Osteoblast (primary cell): ENCODE measurements around the gene DIPK1C. TPM values are rescaled to one million over a fixed set of nuclear protein-coding genes. Genes with fewer than 3 reads are reported as not detected.

Experiments
- DNase-seq: peaks from one replicate; pipeline ENCODE4 v3.0.0; 2011; ENCODE audit warnings: low spot score, mixed read lengths; ENCODE audit not compliant: insufficient read length; ENCODE audit errors: missing footprints
- H2AFZ ChIP-seq: 2 replicates; pipeline ENCODE4 v1.6.0; 2011; ENCODE audit warnings: mild to moderate bottlenecking, low read length
- H3K27ac ChIP-seq: 2 replicates; pipeline ENCODE4 v1.5.1; 2011; ENCODE audit warnings: mild to moderate bottlenecking, low read depth, low read length, moderate library complexity
- H3K27me3 ChIP-seq: 2 replicates; pipeline ENCODE4 v1.6.0; 2012; ENCODE audit warnings: mild to moderate bottlenecking, control low read depth, inconsistent platforms, low read length, moderate library complexity; ENCODE audit not compliant: insufficient read depth
- H3K36me3 ChIP-seq: 2 replicates; pipeline ENCODE4 v1.5.1; 2011; ENCODE audit warnings: mild to moderate bottlenecking, low read length, control low read depth, moderate library complexity; ENCODE audit not compliant: insufficient read depth
- H3K4me1 ChIP-seq: 2 replicates; pipeline ENCODE4 v1.5.1; 2011; ENCODE audit warnings: mild to moderate bottlenecking, low read length, control low read depth, moderate library complexity; ENCODE audit not compliant: insufficient read depth
- H3K4me2 ChIP-seq: 2 replicates; pipeline ENCODE4 v1.6.0; 2011; ENCODE audit warnings: mild to moderate bottlenecking, low read length; ENCODE audit not compliant: insufficient read depth
- H3K4me3 ChIP-seq: fragments of 200-600 bp; sonication (generic); 3 replicates; pipeline ENCODE4 v1.5.1; 2012; ENCODE audit warnings: mild to moderate bottlenecking, low read length, inconsistent platforms; ENCODE audit not compliant: insufficient read depth
- H3K79me2 ChIP-seq: 2 replicates; pipeline ENCODE4 v1.6.0; 2012; ENCODE audit warnings: mild to moderate bottlenecking, low read length, control low read depth, inconsistent platforms; ENCODE audit not compliant: insufficient read depth
- H3K9me3 ChIP-seq: 2 replicates; pipeline ENCODE4 v1.5.1; 2011; ENCODE audit warnings: low read depth, low read length, control low read depth
- H4K20me1 ChIP-seq: 2 replicates; pipeline ENCODE4 v1.6.0; 2012; ENCODE audit warnings: mild to moderate bottlenecking, low read length, control low read depth; ENCODE audit not compliant: insufficient read depth
- total RNA-seq: library from RNA; depleted of rRNA; stranded (reverse); fragments of >200 nt; gene quantifications from 2 replicates; pipeline ENCODE4 v1.2.3, GENCODE V29; 2012
- TF ChIP-seq, protein P1 (sequence below): IDR thresholded peaks from 2 replicates; pipeline ENCODE4 v1.5.1; 2011; ENCODE audit warnings: mild to moderate bottlenecking, low read depth, low read length, moderate library complexity; ENCODE audit errors: extremely low read depth

DIPK1C gene
- total RNA-seq, 1 donor, result not detected

DNA sequence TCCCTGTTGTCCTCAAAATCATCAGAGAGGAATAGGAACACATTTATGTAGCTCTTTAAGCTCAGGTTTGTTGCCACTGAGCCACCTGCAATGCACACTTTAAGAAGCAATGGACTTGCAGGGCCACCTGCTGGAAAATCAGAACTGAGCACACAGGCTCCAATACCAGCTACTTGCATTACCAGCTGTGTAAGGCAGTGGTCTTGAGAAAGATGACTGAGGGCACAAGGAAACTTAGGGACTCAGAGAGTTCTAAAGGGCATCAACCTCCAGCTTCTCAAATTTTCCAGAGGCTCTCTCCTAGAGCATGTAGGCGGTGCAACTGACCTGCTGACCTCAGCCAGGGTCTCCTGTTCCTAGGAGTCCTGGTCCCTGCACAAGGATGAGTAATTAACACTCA is 36.6 kb upstream of the DIPK1C start:
- TF ChIP-seq, protein P1, sequence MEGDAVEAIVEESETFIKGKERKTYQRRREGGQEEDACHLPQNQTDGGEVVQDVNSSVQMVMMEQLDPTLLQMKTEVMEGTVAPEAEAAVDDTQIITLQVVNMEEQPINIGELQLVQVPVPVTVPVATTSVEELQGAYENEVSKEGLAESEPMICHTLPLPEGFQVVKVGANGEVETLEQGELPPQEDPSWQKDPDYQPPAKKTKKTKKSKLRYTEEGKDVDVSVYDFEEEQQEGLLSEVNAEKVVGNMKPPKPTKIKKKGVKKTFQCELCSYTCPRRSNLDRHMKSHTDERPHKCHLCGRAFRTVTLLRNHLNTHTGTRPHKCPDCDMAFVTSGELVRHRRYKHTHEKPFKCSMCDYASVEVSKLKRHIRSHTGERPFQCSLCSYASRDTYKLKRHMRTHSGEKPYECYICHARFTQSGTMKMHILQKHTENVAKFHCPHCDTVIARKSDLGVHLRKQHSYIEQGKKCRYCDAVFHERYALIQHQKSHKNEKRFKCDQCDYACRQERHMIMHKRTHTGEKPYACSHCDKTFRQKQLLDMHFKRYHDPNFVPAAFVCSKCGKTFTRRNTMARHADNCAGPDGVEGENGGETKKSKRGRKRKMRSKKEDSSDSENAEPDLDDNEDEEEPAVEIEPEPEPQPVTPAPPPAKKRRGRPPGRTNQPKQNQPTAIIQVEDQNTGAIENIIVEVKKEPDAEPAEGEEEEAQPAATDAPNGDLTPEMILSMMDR, result peak; percentile 64
- no peak for DNase-seq

GRCh38 chr18:74492259-74492658 is 35.2 kb upstream of the DIPK1C start:
- Histone ChIP-seq H3K79me2 (peaks cover 6% of the 10 kb centered on the region), H4K20me1 (no peaks in the 10 kb centered on the region), H3K4me2 (no peak overlapping the region), H3K9me3 (no peaks in the 10 kb centered on the region), H2AFZ (no peak overlapping the region), H3K36me3 (no peaks in the 10 kb centered on the region), H3K27me3 (peaks cover 7% of the 10 kb centered on the region), H3K4me1 (peaks cover 10% of the 10 kb centered on the region), H3K4me3 (no peak overlapping the region), H3K27ac (no peak overlapping the region)
- TF ChIP-seq, protein P1, result no peak
- DNase-seq, result no peak

More for the DNA sequence above, 36.6 kb upstream of the DIPK1C start:
- Histone ChIP-seq H3K4me3 (no peak overlapping the region), H3K4me2 (no peak overlapping the region), H2AFZ (no peak overlapping the region), H3K36me3 (no peaks in the 10 kb centered on the region), H3K27me3 (peaks cover 6% of the 10 kb centered on the region), H4K20me1 (peaks cover 3% of the 10 kb centered on the region), H3K4me1 (peaks cover 15% of the 10 kb centered on the region), H3K79me2 (peaks cover 20% of the 10 kb centered on the region), H3K27ac (no peak overlapping the region), H3K9me3 (no peaks in the 10 kb centered on the region)

- TF ChIP-seq, protein P1, result no peak
- Histone ChIP-seq H2AFZ (peak overlapping the region; percentile 87), H3K27ac (no peak overlapping the region), H3K4me1 (no peaks in the 10 kb centered on the region), H3K4me2 (peak overlapping the region; percentile 74), H4K20me1 (no peaks in the 10 kb centered on the region), H3K36me3 (no peaks in the 10 kb centered on the region), H3K4me3 (peak overlapping the region; percentile 70), H3K79me2 (no peaks in the 10 kb centered on the region), H3K9me3 (no peaks in the 10 kb centered on the region), H3K27me3 (peaks cover 7% of the 10 kb centered on the region)
- no peak for DNase-seq
Observed at GRCh38 chr18:74489676-74490075, 32.6 kb upstream of the DIPK1C start.

GRCh38 chr18:74488864-74489263 is 31.8 kb upstream of the DIPK1C start:
- Histone ChIP-seq H3K9me3 (no peaks in the 10 kb centered on the region), H3K4me2 (no peak overlapping the region), H2AFZ (no peak overlapping the region), H3K36me3 (no peaks in the 10 kb centered on the region), H4K20me1 (no peaks in the 10 kb centered on the region), H3K4me3 (no peak overlapping the region), H3K79me2 (no peaks in the 10 kb centered on the region), H3K27me3 (peaks cover 7% of the 10 kb centered on the region), H3K27ac (no peak overlapping the region), H3K4me1 (no peaks in the 10 kb centered on the region)
- DNase-seq, result no peak
- TF ChIP-seq, protein P1, result no peak
